Occipital lobe (tissue), 2 donors: ENCODE measurements around the gene CLASRP. TPM values are rescaled to one million over a fixed set of nuclear protein-coding genes. Genes with fewer than 3 reads are reported as not detected.
A peak's percentile ranks its signal among the peaks of the same experiment; 100 is the strongest.

Experiments used
- DNase-seq: peaks from one replicate; lab custom pipeline; 2025; lab: John Stamatoyannopoulos, UW
- total RNA-seq: library from RNA; depleted of rRNA; stranded (reverse); fragments of >200 nt; gene quantifications from one replicate; pipeline ENCODE4 v1.2.3, GENCODE V29; 2014

Gene CLASRP
- total RNA-seq, 1 donor from 2014 or later: 3.9 TPM

DNA sequence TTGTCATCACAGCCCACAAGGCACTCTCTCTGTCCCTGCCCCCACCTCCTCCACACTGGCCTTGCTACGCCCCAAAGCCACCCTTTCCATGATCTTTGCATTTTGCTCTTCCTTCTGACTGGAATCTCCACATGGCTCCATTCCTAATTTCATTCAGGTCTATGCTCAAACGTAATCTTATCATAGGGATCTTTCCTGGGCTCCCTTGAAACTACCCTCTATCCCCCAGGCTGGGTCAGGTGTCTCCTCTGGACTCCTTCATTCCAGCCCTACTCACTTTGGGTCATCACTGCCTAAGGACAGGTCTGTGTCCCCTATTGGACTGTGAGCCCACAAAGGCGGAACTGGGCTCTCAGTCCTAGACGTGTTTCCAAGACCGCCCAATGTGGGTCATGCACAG lies 43.3 kb downstream of the CLASRP start:
- DNase-seq: no peak

DNA sequence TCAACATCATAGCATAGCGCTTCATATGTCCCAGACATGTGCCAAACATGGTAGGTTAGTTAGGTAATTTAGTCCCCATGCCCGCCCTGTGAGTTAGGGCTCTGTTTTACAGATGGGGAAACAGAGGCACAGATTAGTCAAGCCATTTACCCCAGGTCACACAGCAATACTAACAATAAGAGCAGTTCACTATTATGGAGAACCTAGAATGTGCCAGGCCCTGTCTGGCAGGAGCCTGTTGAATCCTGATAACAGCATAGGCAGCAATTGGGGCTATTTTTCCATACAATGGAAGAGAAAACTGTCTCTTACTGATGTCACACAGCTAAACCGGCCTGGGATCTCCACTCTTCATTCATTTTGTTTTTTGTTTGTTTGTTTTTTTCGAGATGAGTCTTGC lies 47.6 kb downstream of the CLASRP start:
- no peak for DNase-seq

DNA sequence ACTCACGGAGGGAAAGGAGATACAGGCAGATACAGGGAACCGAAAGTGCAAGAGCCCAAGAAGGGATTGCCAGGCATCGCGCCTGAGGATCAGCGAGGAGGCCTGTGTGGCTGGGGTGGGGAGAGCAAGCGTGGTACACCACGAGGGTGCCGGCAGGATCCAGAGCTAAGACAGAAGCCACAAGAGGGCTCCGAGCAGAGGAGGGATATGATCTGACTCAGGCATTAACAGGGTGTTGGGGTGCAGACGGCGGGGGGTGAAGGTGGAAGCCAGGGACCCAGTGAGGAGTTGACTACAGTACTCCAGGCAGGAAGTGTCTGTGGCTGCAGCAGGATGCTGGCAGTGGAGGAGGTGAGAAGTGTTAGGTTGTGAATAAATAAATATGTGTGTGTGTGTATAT lies 48.7 kb downstream of the CLASRP start:
- DNase-seq: no peak

DNA sequence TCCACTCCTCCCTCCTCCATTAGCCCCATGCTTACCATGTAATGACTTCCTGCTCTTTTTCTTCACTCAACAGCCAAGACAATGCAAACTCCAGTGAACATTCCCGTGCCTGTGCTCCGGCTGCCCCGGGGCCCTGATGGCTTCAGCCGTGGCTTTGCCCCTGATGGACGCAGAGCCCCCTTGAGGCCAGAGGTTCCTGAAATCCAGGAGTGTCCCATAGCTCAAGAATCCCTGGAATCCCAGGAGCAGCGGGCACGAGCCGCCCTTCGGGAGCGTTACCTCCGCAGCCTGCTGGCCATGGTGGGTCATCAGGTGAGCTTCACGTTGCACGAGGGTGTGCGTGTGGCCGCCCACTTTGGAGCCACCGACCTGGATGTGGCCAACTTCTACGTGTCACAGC lies 51.2 kb downstream of the CLASRP start:
- DNase-seq: no peak

DNA sequence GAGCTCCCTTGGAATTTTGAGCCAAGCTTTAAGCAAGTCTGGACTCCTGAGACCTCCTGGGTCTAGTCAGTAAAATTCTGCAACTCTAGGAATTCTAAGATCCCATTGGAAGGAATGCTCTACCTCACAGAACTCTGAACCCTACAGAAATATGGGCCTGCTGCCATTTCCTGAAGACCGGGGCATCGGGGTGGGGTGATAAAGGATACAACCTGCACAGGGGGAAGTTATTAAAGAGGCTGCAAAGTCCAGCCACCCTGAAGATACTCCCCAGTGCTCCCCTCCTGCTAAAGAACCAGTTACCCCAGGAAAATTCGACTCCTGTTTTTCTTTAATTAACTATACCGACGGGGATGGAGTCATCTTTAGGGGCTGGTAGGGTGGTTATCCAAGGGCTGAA lies 51.8 kb downstream of the CLASRP start:
- DNase-seq: no peak

DNA sequence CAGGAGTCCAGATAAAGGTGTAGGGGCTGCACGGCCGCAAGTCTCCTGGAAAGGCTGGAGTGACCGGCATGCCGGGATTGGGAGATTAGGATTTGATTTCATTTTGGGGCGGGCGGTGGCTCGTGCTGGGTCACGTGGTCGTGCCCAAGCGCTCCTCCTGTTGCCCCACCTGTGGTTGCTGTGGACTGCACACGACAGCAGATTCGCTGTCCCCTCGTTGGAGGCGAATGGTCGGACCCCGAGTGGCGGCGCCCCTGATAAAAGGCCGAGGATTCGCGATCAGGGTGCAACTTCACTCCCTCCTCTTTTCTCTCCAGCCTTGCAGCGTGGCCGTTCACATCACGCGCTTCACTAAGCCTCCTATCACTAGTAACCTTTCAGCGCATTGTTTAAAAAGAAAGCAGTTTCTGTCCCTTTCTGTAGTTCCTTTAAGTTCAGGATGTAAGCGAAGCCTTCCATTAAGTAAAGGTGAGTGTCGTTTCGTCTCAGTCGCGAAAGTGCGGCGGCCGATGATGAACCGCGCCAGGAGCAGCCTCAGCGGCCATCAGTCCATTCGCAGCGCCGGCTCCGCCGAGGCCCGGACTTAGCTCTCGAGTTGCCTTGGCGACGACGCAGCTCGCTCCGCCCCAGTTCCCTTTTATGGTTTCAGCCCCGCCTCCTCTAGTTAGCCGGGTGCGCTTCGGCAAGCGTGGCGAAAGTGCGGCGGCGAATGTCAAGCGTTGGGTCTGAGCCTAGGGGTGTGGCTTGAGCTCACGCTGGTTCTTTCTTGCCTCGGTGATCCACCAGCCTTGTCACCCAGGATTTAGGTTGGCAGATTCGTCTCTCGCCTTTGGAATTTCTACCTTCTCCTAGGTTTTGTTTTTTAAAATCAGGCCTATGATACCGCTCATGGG lies 52.4 kb downstream of the CLASRP start:
- DNase-seq: peak; percentile 98

DNA sequence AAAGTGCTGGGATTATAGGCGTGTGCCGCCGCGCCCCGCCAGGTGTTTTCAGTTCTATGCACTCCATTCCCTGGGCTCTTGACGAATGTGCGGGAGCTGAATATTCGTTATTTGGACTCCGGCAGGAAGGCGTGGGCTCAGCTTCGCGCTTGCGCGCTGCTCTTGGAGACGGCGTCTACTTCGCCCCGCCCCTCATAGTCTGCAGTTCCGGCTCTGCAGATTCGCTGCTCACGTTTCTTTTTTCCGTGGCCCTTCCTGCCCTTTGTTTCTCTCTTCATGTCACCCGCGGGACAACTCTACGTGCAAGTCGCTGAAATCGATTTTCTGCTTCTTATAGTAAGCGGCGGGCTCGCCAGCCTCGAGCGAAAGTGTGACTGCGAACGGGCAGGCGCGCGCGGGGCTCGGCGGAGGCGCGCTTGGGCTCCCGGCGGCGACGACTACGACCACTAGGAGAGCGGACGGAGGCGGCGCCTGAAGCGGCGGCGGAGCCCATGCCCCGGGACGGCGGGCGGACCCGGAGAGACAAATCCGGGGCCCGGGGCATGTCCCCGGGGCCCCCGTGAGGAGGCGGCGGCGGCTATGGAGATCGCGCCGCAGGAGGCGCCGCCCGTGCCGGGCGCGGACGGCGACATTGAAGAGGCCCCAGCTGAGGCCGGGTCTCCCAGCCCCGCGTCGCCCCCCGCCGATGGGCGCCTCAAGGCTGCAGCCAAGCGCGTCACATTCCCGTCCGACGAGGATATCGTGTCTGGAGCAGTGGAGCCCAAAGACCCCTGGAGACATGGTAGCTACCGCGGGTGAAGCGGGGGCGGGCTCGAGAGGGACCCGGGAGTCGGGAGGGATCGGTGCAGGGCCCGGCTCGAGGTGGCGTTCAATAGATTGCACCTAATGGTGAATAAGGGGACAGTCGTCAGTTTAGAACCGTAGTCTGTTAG lies 54.2 kb downstream of the CLASRP start, which contains the start of gene PPP1R37:
PPP1R37 (plus strand) TSS at position 433 of the 932 bp plus-strand sequence; CDS start at position 580, 147 bp downstream.
- DNase-seq: peak; percentile 88

DNA sequence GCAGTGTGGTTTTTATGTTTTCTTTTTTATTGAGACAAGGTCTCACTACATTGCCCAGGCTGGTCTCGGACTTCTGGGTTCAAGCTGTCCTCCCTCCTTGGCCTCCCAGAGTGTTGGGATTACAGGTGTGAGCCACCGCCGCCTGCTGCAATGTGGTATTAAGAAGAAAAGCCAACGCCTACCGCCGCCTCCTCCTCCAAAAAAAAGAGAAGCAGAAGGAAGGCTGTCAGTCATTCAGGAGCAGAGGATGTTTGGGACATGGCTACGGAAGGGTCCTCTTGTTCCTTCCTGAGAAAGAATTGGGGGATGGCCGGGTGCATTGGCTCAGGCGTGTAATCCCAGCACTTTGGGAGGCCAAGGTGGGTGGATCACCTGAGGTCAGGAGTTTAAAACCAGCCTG lies 55.3 kb downstream of the CLASRP start:
- DNase-seq: no peak

DNA sequence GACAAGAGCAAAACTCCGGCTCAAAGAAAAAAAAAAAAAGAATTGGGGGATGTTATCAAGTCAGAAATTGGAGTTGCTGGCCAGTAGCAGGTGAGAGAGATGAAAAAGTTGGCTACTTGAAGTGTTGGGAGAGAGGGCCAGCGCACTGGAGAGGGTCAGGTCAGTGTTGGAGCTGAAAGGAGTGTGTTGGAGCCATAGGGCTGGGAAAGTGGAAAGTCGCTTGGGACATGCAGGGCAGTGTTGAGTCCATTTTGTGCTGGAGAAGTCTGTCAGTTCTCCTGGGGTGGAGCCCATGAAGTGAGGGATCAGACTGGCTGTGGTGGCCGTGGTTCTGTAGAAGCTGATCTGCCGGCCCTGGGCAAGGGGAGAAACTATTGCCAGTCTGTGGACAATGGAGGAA lies 55.9 kb downstream of the CLASRP start:
- no peak for DNase-seq

DNA sequence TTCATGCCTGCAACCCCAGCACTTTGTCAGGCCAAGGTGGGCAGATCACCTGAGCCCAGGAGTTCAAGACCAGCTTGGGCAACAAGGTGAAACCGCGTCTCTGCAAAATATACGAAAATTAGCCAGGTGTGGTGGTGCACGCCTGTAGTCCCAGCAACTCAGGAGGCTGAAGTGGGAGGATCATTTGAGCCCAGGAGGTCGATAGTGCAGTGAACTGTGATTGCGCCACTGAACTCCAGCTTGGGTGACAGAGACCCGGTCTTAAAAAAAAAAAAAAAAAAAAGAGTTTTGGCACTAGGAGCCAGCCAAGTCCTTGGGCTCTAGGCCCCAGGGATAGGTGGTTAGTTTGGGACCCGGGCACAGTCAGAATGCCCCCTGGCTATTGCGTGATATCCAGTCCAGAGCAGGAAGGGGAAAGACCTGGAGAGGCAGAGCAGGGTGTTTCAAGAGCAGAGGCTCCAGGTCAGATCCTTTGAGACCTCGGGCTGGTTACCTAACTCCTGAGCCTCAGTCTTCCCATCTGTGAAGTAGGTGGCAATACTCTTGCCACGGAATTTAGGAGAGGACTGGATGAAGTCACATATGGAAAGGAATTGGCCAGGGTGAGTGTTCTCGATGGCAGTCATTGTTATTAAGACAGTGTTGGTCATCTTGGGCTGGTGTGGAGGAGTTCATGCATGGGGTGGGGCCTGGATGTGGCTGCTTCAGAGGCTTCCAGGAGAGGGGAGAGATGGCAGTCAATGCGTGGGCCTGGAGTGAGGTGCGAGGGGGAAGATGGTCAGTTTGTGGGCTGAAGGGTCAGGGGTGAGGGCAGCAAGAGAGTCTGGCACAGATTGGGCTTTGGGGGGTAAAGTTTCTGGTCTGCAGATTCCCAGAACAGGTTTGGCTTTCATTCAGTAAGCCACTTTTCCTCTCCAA lies 56.9 kb downstream of the CLASRP start:
- no peak for DNase-seq

DNA sequence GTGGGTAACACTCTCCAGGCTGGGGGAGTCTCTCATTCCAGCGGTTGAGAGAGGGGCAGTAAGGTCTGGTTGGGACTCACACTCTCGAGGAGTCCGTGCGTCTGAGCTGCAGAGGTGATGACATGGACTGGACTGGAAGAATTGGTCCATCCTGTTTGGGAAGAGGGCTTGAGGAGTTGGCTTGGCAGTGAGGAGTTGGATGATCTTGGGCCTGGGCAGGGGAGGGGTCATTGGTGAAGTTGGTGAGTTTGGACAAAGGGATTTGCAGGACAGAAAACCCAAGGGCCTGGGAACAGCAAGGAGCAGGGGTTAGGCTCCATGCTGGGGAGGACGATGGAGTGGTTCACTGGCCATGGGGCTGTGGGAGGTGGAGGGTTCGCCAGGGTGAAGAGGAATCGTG lies 57.9 kb downstream of the CLASRP start:
- DNase-seq: no peak

DNA sequence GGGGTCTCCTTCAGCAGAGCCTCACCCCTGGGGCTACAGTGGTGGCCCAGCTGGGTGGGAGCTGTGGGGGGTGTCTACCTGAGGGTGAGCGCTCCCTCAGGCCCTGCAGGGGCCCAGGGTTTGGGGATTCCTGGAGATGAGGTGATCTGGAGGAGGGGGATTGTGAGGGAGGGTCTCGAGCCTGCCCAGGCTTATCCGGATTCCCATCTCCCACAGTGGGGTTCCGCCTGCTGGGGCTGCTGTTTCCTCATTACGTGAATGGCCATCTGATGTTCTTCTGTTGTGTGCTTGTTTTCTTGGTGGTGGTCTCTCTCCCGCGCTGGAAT lies 58.6 kb downstream of the CLASRP start:
- DNase-seq: no peak

DNA sequence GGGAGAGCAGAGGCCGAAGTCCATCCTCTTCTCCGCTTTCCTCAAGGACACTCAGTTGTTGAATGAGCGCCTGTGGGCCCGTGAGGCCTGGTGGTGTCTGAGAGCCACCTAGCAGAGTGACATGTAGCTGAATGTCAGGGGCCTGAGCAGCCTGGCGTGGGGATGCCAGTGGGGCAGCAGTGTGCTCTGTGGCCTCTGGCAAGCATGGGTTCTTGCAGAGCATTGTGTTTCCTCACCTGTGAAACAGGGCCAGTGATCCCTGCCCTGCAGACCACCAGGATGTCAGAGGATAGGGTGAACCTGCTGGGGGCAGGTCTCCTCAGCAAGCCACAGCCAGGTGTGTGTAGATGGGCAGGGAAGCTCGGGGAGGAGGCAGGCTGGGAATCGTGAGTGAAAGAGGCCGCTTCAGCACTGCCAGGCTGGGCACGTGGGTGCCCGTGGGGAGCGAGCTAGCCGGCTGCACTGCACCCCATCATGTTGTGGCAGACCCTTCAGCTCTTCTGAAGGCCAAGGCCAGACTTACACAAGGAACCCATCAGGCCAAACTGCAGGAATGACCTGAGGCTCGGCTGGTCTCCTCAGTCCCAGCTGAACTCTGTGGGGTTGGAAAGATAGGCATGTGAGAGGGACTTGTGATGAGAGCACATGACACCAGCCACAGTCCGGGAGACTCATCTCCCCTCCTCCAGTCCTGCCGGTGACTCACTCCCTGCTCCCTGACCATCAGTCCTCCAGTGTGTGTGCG lies 59.1 kb downstream of the CLASRP start:
- DNase-seq: peak; percentile 74

DNA sequence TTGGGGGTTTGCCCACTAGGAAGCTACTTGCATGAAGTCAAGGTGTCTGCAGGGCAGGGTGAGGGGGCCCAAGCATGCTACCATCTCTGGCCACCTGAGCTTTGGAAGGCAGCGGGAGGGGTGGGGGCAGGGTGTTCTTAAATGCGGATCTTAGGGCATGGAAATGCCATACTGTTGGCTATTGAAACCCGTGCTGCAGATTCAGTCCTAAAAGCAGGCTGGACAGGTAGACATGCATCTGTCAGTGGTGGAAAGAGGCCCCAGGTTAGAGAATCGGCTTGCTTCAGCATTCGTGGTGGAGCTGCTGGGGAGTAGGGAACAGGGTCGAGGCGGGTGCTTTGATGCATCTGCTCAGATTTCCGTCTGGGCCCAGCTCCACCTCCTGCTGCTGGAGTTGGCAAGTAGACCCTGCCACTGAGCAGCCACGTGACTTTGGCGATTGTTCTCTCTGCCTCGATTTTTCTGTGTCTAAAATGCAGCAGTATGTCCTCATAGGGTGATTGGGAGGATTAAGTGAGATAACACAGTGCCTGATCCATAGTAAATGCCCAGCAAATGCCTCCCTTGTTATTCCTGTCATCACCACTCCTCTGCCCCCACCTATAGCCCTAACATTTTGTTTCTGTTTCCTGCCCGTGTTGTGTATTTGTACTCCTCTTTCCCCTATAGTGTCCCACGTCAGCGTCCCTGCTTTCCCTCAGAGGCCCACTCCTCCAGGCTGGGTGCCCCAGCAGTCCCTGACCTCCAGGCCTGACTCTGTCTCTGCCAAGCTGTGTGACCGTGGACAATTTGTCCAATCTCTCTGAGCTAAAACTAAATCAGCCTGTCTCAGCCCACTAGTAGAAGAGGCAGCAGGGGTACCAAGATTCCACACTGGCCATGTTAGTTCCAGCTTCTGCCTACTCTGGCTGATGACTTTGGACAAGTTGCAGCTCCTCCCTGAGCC lies 59.9 kb downstream of the CLASRP start:
- peak; percentile 67 for DNase-seq

DNA sequence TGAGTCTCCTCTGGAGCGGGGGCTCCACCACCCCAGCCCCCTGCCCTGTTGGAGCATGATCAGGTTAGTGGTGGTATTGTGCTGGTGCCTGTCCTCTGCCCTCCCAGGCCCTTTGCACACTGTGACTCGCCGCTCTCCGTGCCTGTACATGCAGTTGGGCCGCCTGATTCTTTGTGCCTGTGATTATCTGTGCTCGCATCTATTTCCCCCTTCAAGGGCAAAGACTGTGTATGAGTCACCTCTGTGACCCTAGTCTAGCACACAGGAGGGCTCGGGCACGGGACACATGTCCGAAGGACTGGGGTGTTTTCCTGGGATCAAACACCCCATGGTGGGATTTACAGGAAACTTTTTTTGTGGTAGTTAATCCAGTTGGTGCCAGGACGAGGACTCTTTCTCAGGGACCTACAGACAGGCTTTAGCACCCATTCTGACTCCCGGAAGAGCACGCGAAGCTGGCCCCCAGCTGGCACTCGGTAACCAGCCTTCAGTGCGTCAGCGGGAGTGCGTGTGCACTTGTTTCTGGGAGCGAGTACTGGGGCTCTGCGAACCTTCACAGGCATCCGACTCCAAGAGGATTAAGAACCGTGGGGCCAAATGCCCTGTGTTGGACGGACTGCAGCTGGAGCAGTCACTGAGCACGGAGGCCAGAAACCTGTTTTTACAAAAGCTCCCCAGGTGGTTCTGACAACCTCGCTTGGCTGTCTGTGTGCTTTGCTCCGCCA lies 60.8 kb downstream of the CLASRP start:
- no peak for DNase-seq

DNA sequence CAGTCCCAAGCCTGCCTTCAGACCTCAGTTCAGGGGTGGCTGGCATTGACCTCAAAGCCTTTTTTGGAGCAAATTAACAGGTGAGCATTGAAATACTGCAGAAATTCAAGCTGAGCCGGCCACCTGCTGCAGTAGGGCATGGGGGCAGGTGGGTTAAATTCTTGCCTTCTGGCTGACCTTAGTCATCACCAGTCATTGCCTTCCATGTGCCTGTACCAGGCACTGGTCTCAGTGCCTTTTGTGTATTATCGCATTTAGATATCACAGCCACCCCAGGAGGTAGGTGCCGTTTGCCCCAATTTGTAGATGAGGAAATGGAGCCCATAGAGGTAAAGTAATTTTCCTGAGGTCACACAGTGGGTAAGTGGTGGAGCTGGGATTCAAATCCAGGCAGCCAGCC lies 61.4 kb downstream of the CLASRP start:
- no peak for DNase-seq

DNA sequence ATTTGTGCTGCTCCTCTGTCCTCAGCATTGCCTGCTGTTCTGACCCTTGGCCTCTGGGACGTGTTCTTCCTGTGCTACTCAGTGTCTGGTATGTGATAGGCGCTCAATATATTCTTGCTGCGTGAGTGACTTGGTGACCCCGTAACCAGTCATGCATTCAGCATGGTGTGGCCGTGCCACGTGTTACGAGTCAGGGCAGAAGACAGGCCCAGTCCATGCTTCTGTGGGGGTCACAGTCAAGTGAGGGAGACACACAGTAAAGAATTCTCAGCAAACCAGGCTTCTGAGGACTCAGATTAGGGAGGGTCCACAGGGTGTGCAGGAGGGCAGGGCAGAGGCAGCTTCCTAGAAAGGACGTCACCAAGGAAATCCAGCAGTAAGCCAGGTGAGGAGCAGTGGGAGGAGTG lies 62.0 kb downstream of the CLASRP start:
- DNase-seq: no peak

DNA sequence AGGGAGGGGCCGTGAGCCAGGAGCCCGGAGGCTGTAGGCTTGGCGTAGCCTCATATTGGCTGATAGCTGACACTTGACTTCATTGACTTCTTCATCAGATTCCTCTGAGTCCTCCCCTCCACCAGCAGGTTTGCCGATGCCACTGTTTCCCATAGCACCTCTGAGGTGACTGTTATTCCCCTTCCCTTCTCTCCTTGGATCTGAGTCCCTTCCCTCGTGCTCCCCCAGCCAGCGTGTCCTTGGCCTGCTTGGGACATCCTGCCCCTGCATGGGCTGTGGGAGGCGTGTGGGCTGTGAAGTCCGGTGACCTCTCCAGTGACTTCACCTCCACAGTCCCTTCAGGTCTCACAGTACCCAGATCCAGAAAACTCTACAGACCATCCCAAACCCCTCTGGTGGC lies 63.0 kb downstream of the CLASRP start:
- DNase-seq: no peak

DNA sequence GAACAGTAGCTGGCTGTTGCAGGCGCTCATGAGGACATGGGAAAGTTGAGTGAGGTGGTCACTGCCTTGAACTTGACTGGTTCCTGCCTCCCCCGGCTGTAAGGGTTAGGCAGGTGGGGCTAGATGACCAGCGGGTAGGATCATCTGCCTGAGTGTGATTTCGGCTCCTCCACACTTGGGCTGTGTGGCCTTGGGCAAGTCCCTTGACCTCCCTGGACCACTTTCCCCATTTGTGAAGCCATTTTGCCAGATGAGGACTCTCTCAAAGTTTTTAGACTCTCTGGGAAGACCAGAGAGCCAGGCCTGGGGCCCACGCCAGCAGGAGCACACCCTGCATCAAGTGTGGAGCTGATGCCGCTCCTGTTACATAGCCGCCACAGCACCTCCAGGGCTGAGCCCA lies 63.6 kb downstream of the CLASRP start:
- DNase-seq: no peak
